Mesenchymal stem cell (in vitro differentiated cells and primary cell): ENCODE measurements around the gene ANKRD6.

Experiments
- DNase-seq: peaks from one replicate; pipeline ENCODE4 v3.0.0-alpha.2; 2013
- H2AFZ ChIP-seq: one replicate; pipeline ENCODE4 v1.6.1; 2013; ENCODE audit warnings: low read depth, mild to moderate bottlenecking, control low read depth, inconsistent platforms, low read length, moderate library complexity
- H2AK5ac ChIP-seq: 2 replicates; pipeline ENCODE4 v1.6.1; 2013; ENCODE audit warnings: low read length, moderate library complexity, mild to moderate bottlenecking, inconsistent platforms; ENCODE audit not compliant: severe bottlenecking
- H2BK120ac ChIP-seq: one replicate; pipeline ENCODE4 v1.6.1; 2013; ENCODE audit warnings: low read depth, mild to moderate bottlenecking, inconsistent platforms, low read length, moderate library complexity
- H2BK12ac ChIP-seq, 2 experiments: one replicate each; pipeline ENCODE4 v1.6.1; 2013; ENCODE audit warnings: inconsistent platforms in 2 of 2, low read length in 2 of 2, mild to moderate bottlenecking in 2 of 2, moderate library complexity in 2 of 2, control low read depth in 1 of 2
- H2BK15ac ChIP-seq: one replicate; pipeline ENCODE4 v1.6.1; 2013; ENCODE audit warnings: mild to moderate bottlenecking, low read depth, inconsistent platforms; ENCODE audit not compliant: poor library complexity, severe bottlenecking
- H2BK5ac ChIP-seq: 2 replicates; pipeline ENCODE4 v1.6.1; 2013; ENCODE audit warnings: low read depth, mild to moderate bottlenecking, low read length, control low read depth, inconsistent platforms; ENCODE audit not compliant: poor library complexity, severe bottlenecking
- H3K14ac ChIP-seq, 2 experiments: one replicate each; pipeline ENCODE4 v1.6.1; 2013; ENCODE audit warnings: inconsistent platforms in 2 of 2, low read length in 2 of 2, control low read depth in 1 of 2, mild to moderate bottlenecking in 1 of 2, moderate library complexity in 1 of 2
- H3K18ac ChIP-seq, 2 experiments: one replicate each; pipeline ENCODE4 v1.6.1; 2013; ENCODE audit warnings: inconsistent platforms in 2 of 2, low read length in 2 of 2, control low read depth in 1 of 2, low read depth in 1 of 2, mild to moderate bottlenecking in 1 of 2
- H3K23ac ChIP-seq, 2 experiments: one replicate each; pipeline ENCODE4 v1.6.1; 2013; ENCODE audit warnings: inconsistent platforms in 2 of 2, low read length in 2 of 2, mild to moderate bottlenecking in 2 of 2, moderate library complexity in 2 of 2, control low read depth in 1 of 2
- H3K27ac ChIP-seq: 2 replicates; pipeline ENCODE4 v1.5.1; 2013; ENCODE audit warnings: mild to moderate bottlenecking, moderate library complexity, low read length, control low read depth, inconsistent platforms; ENCODE audit not compliant: poor library complexity, severe bottlenecking
- H3K27me3 ChIP-seq, 2 experiments: 2 replicates each; pipeline versions ENCODE4 v1.6.1 to v1.7.0; 2013; ENCODE audit warnings: low read length in 2 of 2, mild to moderate bottlenecking in 2 of 2, moderate library complexity in 2 of 2, control low read depth in 1 of 2, inconsistent platforms in 1 of 2; ENCODE audit not compliant: control insufficient read depth in 1 of 2, insufficient read depth in 1 of 2
- H3K36me3 ChIP-seq, 2 experiments: 2 replicates each; pipeline versions ENCODE4 v1.6.1 to v1.7.0; 2013; ENCODE audit warnings: low read length in 2 of 2, control low read depth in 1 of 2, inconsistent platforms in 1 of 2, low read depth in 1 of 2, mild to moderate bottlenecking in 1 of 2; ENCODE audit not compliant: insufficient read depth in 2 of 2, control insufficient read depth in 1 of 2
- H3K4ac ChIP-seq, 2 experiments: one replicate each; pipeline ENCODE4 v1.6.1; 2013; ENCODE audit warnings: inconsistent platforms in 2 of 2, low read length in 2 of 2, mild to moderate bottlenecking in 2 of 2, moderate library complexity in 2 of 2, control low read depth in 1 of 2, low read depth in 1 of 2
- H3K4me1 ChIP-seq: 2 replicates; pipeline ENCODE4 v1.6.1; 2013; ENCODE audit warnings: low read depth, low read length, control low read depth; ENCODE audit not compliant: control insufficient read depth, insufficient read depth
- H3K4me2 ChIP-seq: 2 replicates; pipeline ENCODE4 v1.6.1; 2013; ENCODE audit warnings: low read length, mild to moderate bottlenecking, inconsistent platforms; ENCODE audit not compliant: poor library complexity, severe bottlenecking
- H3K4me3 ChIP-seq, 2 experiments: 2 replicates each; pipeline versions ENCODE4 v1.5.1 to v1.7.0; 2013; ENCODE audit warnings: low read length in 2 of 2, mild to moderate bottlenecking in 2 of 2, control low read depth in 1 of 2, low read depth in 1 of 2; ENCODE audit not compliant: insufficient read depth in 1 of 2
- H3K79me1 ChIP-seq: replicated peaks from 2 replicates; pipeline ENCODE4 v1.6.1; 2013; ENCODE audit warnings: mild to moderate bottlenecking, control low read depth, low read length, inconsistent platforms; ENCODE audit not compliant: poor library complexity, severe bottlenecking
- H3K9ac ChIP-seq: 2 replicates; pipeline ENCODE4 v1.7.0; 2013; ENCODE audit warnings: mild to moderate bottlenecking, low read length, moderate library complexity
- H3K9me3 ChIP-seq: 2 replicates; pipeline ENCODE4 v1.7.0; 2013; ENCODE audit warnings: mild to moderate bottlenecking, low read length; ENCODE audit not compliant: control insufficient read depth
- H4K8ac ChIP-seq: one replicate; pipeline ENCODE4 v1.6.1; 2013; ENCODE audit warnings: inconsistent platforms, mild to moderate bottlenecking, low read length, moderate library complexity
- H4K91ac ChIP-seq: one replicate; pipeline ENCODE4 v1.6.1; 2013; ENCODE audit warnings: mild to moderate bottlenecking, low read length, inconsistent platforms
- WGBS: methylation state at CpG from one replicate; pipeline ENCODE4 v1.1.7; 2013; ENCODE audit warnings: mixed read lengths; 5-methylcytosine and 5-hydroxymethylcytosine counted together

ANKRD6 gene

GRCh38 chr6:89602166-89602565 lies 169.2 kb downstream of the ANKRD6 start:
- H3K27ac ChIP-seq, result no peak overlapping the region
- H3K9ac ChIP-seq, result no peak overlapping the region

DNA sequence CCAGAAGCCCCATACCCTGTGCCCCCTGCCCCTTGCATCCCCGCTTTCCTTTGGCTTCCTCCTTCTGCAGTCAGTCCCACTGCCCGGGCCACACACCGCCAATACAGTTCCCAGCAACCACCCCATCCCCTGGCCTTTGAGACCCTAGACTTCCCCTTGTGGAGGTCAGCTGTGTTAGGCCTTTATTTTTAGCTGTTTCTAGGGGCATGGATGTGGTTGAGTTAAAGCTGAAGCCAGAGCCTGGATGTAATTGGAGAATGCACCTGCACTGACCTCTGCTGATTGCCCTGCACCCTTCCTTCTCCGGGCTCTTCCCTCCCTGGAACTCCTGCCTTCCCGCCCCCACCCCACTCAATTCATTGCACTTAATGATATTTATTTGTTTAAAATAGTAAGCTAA lies 171.7 kb downstream of the ANKRD6 start:
- H2BK12ac ChIP-seq, result no peak overlapping the region
- no peaks in the 10 kb centered on the region for H3K4me1 ChIP-seq
- H3K9ac ChIP-seq, result no peak overlapping the region
- no peak for DNase-seq
- H2AK5ac ChIP-seq, result no peak overlapping the region
- no peak overlapping the region for H3K4me2 ChIP-seq
- H3K14ac ChIP-seq, result no peak overlapping the region
- no peak overlapping the region for H3K4me3 ChIP-seq
- 100% methylated on average over 1 of the region's 5 CpGs for WGBS
- H3K79me1 ChIP-seq, result no peaks in the 10 kb centered on the region
- H3K36me3 ChIP-seq, result no peaks in the 10 kb centered on the region
- H4K8ac ChIP-seq, result no peak overlapping the region
- no peak overlapping the region for H3K23ac ChIP-seq
- H3K18ac ChIP-seq, result no peak overlapping the region
- H4K91ac ChIP-seq, result no peak overlapping the region
- H2BK120ac ChIP-seq, result no peak overlapping the region
- H2AFZ ChIP-seq, result no peak overlapping the region
- H3K4ac ChIP-seq, result no peak overlapping the region
- H3K27ac ChIP-seq, result no peak overlapping the region
- no peak overlapping the region for H2BK5ac ChIP-seq
- no peaks in the 10 kb centered on the region for H3K27me3 ChIP-seq
- H2BK15ac ChIP-seq, result no peak overlapping the region
- H3K9me3 ChIP-seq, result no peaks in the 10 kb centered on the region

More at GRCh38 chr6:89602166-89602565, 169.2 kb downstream of the ANKRD6 start:
- Histone ChIP-seq H4K8ac (no peak overlapping the region), H2AFZ (no peak overlapping the region), H3K4ac (no peak overlapping the region), H3K27me3 (no peaks in the 10 kb centered on the region), H3K18ac (no peak overlapping the region), H3K36me3 (no peaks in the 10 kb centered on the region), H2BK15ac (no peak overlapping the region), H2BK120ac (no peak overlapping the region), H3K23ac (no peak overlapping the region), H2AK5ac (no peak overlapping the region), H3K4me2 (no peak overlapping the region), H3K9me3 (no peaks in the 10 kb centered on the region), H3K14ac (no peak overlapping the region), H3K4me3 (no peak overlapping the region), H3K79me1 (no peaks in the 10 kb centered on the region), H2BK5ac (no peak overlapping the region), H2BK12ac (no peak overlapping the region), H3K4me1 (no peaks in the 10 kb centered on the region), H4K91ac (no peak overlapping the region)
- WGBS, result 89% methylated on average over 6 of the region's 6 CpGs
- DNase-seq, result no peak

DNA sequence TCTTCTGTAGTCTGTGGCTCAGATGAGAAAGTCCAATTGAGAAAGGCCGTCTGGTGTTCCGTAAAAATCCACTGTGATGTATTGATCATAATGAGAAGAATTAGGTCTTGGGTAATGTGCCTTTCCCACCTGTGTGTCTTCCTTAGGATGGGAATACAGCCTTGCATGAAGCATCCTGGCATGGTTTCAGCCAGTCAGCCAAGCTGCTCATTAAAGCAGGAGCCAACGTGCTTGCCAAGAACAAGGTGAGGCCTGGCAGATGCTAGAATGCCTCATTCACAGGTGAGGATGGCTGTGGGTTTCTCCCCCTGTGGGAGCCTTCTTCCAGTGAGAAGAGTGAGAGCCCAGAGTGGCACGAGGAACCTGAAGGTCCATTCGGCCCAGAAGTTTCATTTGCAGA lies 172.9 kb downstream of the ANKRD6 start:
- no peak overlapping the region for H4K91ac ChIP-seq
- no peak overlapping the region for H3K4me3 ChIP-seq
- no peaks in the 10 kb centered on the region for H3K79me1 ChIP-seq
- no peak overlapping the region for H3K27ac ChIP-seq
- no peak overlapping the region for H4K8ac ChIP-seq
- no peak overlapping the region for H3K14ac ChIP-seq
- no peaks in the 10 kb centered on the region for H3K36me3 ChIP-seq
- H3K4ac ChIP-seq, result no peak overlapping the region
- H2BK12ac ChIP-seq, result no peak overlapping the region
- no peaks in the 10 kb centered on the region for H3K9me3 ChIP-seq
- H2BK120ac ChIP-seq, result no peak overlapping the region
- H2BK5ac ChIP-seq, result no peak overlapping the region
- no peak overlapping the region for H3K23ac ChIP-seq
- DNase-seq, result no peak
- H3K4me1 ChIP-seq, result no peaks in the 10 kb centered on the region
- no peaks in the 10 kb centered on the region for H3K27me3 ChIP-seq
- H3K9ac ChIP-seq, result no peak overlapping the region
- 90% methylated on average over 5 of the region's 5 CpGs for WGBS
- H2BK15ac ChIP-seq, result no peak overlapping the region
- no peak overlapping the region for H2AK5ac ChIP-seq
- no peak overlapping the region for H3K4me2 ChIP-seq
- no peak overlapping the region for H2AFZ ChIP-seq
- no peak overlapping the region for H3K18ac ChIP-seq

GRCh38 chr6:89610149-89610642 lies 177.2 kb downstream of the ANKRD6 start:
- Histone ChIP-seq H3K27me3 (no peaks in the 10 kb centered on the region), H2AFZ (no peak overlapping the region), H3K4ac (no peak overlapping the region), H4K8ac (no peak overlapping the region), H3K4me2 (no peak overlapping the region), H2BK15ac (no peak overlapping the region), H3K23ac (no peak overlapping the region), H2BK5ac (no peak overlapping the region), H3K79me1 (no peaks in the 10 kb centered on the region), H4K91ac (no peak overlapping the region), H3K4me3 (no peak overlapping the region), H2BK120ac (no peak overlapping the region), H3K27ac (no peak overlapping the region), H3K9ac (no peak overlapping the region), H3K4me1 (peaks cover 2% of the 10 kb centered on the region), H3K36me3 (no peaks in the 10 kb centered on the region), H2BK12ac (no peak overlapping the region), H3K14ac (no peak overlapping the region), H2AK5ac (no peak overlapping the region), H3K9me3 (no peaks in the 10 kb centered on the region), H3K18ac (no peak overlapping the region)
- WGBS, result 46% methylated on average over 6 of the region's 11 CpGs
- peak; percentile 59 for DNase-seq
